A673 (cell line): ENCODE results near the gene ACLY.

Experiments used
- CTCF ChIP-seq: fragments of 300-800, 200-600 bp; sonication (generic); conservative IDR thresholded peaks from 2 replicates; pipeline ENCODE4 v1.5.1; 2017; ENCODE audit warnings: low read depth, mild to moderate bottlenecking, antibody characterized with exemption, low read length, moderate library complexity, mixed read lengths
- EZH2 ChIP-seq: fragments of 200-600 bp; sonication (generic); IDR thresholded peaks from 2 replicates; pipeline ENCODE4 v1.6.1; 2017; ENCODE audit warnings: borderline replicate concordance, low read depth, mild to moderate bottlenecking, mixed read lengths, antibody characterized with exemption, low read length; ENCODE audit not compliant: poor library complexity, severe bottlenecking

- TF ChIP-seq CTCF (no peak), EZH2 (no peak)
These were observed 3.2 kb downstream of the ACLY start for GRCh38 chr17:41915566-41915965.
